ENCODE results near the gene PEDS1.

PEDS1 gene

DNA sequence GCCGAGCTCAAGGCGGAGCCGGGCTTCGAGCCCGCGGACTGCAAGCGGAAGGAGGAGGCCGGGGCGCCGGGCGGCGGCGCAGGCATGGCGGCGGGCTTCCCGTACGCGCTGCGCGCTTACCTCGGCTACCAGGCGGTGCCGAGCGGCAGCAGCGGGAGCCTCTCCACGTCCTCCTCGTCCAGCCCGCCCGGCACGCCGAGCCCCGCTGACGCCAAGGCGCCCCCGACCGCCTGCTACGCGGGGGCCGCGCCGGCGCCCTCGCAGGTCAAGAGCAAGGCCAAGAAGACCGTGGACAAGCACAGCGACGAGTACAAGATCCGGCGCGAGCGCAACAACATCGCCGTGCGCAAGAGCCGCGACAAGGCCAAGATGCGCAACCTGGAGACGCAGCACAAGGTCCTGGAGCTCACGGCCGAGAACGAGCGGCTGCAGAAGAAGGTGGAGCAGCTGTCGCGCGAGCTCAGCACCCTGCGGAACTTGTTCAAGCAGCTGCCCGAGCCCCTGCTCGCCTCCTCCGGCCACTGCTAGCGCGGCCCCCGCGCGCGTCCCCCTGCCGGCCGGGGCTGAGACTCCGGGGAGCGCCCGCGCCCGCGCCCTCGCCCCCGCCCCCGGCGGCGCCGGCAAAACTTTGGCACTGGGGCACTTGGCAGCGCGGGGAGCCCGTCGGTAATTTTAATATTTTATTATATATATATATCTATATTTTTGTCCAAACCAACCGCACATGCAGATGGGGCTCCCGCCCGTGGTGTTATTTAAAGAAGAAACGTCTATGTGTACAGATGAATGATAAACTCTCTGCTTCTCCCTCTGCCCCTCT is 38.2 kb upstream of the PEDS1 start:
- Histone ChIP-seq H3K4me2 (peak overlapping the region; percentile 95), H2AFZ (ENCODE audit: low read depth) (peak overlapping the region; percentile 88), H3K4me3 (IDR thresholded peaks at IDR 0.05; ENCODE audit: insufficient read depth, low read depth, low read length) (no peak overlapping the region), H3K27ac (peak overlapping the region; percentile 95), H3K27me3 (ENCODE audit: insufficient read depth, low read depth) (no peaks in the 10 kb centered on the region; the same call in 1 of the 2 replicates), H3K4me1 (ENCODE audit: low read depth, poor library complexity, severe bottlenecking) (peaks cover 16% of the 10 kb centered on the region), H3K9ac (peak overlapping the region; percentile 96), H3K79me2 (ENCODE audit: insufficient read depth, low read depth) (peaks cover 23% of the 10 kb centered on the region), H4K20me1 (ENCODE audit: insufficient read depth) (0 out of 2 replicates have a peak, but pooled peaks cover 4% of the 10 kb centered on the region), H3K36me3 (ENCODE audit: insufficient read depth) (no peaks in the 10 kb centered on the region)
- TF ChIP-seq, protein P1, sequence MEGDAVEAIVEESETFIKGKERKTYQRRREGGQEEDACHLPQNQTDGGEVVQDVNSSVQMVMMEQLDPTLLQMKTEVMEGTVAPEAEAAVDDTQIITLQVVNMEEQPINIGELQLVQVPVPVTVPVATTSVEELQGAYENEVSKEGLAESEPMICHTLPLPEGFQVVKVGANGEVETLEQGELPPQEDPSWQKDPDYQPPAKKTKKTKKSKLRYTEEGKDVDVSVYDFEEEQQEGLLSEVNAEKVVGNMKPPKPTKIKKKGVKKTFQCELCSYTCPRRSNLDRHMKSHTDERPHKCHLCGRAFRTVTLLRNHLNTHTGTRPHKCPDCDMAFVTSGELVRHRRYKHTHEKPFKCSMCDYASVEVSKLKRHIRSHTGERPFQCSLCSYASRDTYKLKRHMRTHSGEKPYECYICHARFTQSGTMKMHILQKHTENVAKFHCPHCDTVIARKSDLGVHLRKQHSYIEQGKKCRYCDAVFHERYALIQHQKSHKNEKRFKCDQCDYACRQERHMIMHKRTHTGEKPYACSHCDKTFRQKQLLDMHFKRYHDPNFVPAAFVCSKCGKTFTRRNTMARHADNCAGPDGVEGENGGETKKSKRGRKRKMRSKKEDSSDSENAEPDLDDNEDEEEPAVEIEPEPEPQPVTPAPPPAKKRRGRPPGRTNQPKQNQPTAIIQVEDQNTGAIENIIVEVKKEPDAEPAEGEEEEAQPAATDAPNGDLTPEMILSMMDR (conservative IDR thresholded peaks at IDR 0.05; ENCODE audit: low read depth, low read length) = peak; percentile 33; the same call in 1 of the 2 replicates

- H3K27ac ChIP-seq = peak overlapping the region; percentile 95
- peaks cover 19% of the 10 kb centered on the region for H3K4me1 ChIP-seq (ENCODE audit: low read depth, poor library complexity, severe bottlenecking)
- no peaks in the 10 kb centered on the region; the same call in 1 of the 2 replicates for H3K27me3 ChIP-seq (ENCODE audit: insufficient read depth, low read depth)
- H4K20me1 ChIP-seq (ENCODE audit: insufficient read depth) = 0 out of 2 replicates have a peak, but pooled peaks cover 4% of the 10 kb centered on the region
- H3K4me3 ChIP-seq (IDR thresholded peaks at IDR 0.05; ENCODE audit: insufficient read depth, low read depth, low read length) = no peak overlapping the region
- peak overlapping the region; percentile 96 for H3K9ac ChIP-seq
- no peaks in the 10 kb centered on the region for H3K36me3 ChIP-seq (ENCODE audit: insufficient read depth)
- H3K79me2 ChIP-seq (ENCODE audit: insufficient read depth, low read depth) = peaks cover 23% of the 10 kb centered on the region
- H2AFZ ChIP-seq (ENCODE audit: low read depth) = peak overlapping the region; percentile 88
- H3K4me2 ChIP-seq = peak overlapping the region; percentile 84; the same call in 1 of the 2 replicates
- TF ChIP-seq, protein P1 (conservative IDR thresholded peaks at IDR 0.05; ENCODE audit: low read depth, low read length) = no peak
Measured at GRCh38 chr20:50191065-50191543, 37.6 kb upstream of the PEDS1 start.

DNA sequence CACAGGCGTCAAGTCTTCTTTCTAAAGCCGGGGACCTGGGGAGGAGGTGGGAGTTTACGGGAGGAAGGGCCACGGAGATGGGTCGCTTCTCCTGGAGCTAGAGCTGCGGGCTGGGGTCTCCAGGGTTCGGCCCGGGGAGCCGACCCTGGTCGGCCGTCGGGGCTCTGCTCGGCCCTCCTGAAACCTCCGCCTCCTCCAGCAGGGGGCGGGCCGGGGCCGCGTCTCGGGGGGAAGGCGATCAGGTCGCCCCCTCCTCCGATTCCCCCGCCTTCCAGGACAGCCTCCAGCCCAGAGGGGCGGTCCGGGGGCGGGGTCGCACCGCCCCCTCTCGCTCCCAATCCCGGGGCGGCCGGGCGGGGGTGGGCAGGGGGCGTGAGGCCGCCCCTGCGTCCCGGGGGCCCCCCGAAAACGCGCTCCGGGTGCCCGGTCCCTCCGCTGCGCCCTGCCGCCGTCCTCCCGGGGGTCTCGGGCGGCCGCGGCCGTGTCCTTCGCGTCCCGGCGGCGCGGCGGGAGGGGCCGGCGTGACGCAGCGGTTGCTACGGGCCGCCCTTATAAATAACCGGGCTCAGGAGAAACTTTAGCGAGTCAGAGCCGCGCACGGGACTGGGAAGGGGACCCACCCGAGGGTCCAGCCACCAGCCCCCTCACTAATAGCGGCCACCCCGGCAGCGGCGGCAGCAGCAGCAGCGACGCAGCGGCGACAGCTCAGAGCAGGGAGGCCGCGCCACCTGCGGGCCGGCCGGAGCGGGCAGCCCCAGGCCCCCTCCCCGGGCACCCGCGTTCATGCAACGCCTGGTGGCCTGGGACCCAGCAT is 36.9 kb upstream of the PEDS1 start, which contains the start of gene CEBPB:
Gene CEBPB (plus strand): TSS at position 580 of the 814 bp plus-strand sequence. CDS start 204 bp downstream, at position 784.
- H3K9ac ChIP-seq = peak within 1 kb of the TSS; percentile 96

More for the DNA sequence above, 36.9 kb upstream of the PEDS1 start, which contains the start of gene CEBPB:
- Histone ChIP-seq H3K36me3 (ENCODE audit: insufficient read depth) (no peaks in the 10 kb centered on the region), H3K27ac (peak within 1 kb of the TSS; percentile 95), H3K4me2 (peak within 1 kb of the TSS; percentile 95), H2AFZ (ENCODE audit: low read depth) (peak within 1 kb of the TSS; percentile 88), H3K4me1 (ENCODE audit: low read depth, poor library complexity, severe bottlenecking) (peaks cover 19% of the 10 kb centered on the region), H4K20me1 (ENCODE audit: insufficient read depth) (0 out of 2 replicates have a peak, but pooled peaks cover 3% of the 10 kb centered on the region), H3K27me3 (ENCODE audit: insufficient read depth, low read depth) (peaks cover 6% of the 10 kb centered on the region), H3K4me3 (IDR thresholded peaks at IDR 0.05; ENCODE audit: insufficient read depth, low read depth, low read length) (no peak within 1 kb of the TSS), H3K79me2 (ENCODE audit: insufficient read depth, low read depth) (peaks cover 23% of the 10 kb centered on the region)
- TF ChIP-seq, protein P1 (conservative IDR thresholded peaks at IDR 0.05; ENCODE audit: low read depth, low read length) = peak; percentile 62; the same call in 1 of the 2 replicates
